ENCODE measurements around the gene TEAD4.

Gene TEAD4

DNA sequence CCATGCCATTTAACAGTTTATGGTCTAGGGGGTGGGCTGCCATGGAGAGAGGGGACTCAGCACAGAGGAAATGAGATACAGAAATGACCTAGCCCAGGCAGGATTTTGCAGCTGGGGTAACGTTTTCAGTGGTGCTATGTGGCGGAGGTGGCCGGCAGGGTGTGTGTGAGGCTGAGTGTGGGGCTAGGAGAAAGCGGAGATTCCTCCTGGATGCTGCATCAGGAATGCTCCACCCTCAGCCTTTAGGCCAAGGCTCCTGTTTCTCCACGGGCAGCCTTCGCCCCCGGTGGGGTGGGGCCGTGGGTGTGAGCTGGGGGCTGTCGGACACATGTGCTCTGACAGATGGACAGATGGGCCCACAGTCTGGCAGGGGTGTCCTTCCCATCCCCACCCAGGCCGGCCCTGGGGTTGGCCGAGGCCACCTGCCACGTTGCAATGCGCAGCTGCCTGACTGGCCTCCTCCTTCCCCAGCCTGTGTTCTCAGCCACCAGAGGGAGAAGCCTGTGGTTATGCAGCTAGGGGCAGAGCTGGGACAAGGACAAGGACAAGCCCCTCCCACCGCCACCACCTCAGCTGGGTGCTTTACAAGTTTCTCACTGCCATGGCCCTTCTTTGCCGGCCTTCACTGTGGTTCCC is 44.3 kb downstream of the TEAD4 start:
- DNase-seq: peak; percentile 18

DNA sequence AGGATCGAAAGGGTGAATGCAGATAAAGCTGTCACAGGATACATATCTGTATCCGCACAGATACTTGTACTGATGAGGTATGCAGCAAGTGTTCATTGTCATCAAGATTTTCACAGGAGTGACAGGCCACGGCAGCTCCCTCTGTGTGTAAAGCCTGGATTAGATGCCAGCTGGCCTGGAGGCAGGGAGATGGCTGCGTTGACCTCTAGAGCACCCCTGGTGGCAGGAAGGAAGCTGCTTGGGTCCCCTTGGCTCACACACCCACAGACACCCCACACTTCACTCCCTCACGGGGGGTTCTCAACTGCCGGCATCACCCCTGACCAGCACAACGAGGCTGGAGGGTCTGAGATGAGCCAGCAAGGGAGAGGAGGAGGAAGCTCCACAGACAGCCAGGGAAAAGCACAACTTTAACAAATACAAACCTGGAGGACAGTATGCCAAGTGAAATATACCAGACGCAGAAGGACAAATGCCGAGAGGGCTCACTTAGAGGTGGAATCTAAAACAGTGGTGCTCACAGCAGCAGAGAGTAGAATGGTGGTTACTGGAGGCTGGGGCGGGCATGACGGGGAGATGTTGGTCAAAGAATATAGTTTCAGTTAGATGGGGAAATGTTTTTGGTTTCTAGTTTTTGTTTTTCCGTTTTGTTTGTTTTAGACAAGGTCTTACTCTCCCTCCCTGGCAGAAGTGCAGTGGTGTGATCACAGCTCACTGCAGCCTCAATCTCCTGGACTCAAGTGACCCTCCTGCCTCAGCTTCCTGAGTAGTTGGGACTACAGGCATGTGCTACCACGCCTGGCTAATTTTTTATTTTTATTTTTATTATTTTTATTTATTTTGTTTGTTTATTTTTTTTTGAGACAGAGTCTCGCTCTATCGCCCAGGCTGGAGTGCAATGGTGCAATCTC is 45.7 kb downstream of the TEAD4 start:
- DNase-seq: no peak

DNA sequence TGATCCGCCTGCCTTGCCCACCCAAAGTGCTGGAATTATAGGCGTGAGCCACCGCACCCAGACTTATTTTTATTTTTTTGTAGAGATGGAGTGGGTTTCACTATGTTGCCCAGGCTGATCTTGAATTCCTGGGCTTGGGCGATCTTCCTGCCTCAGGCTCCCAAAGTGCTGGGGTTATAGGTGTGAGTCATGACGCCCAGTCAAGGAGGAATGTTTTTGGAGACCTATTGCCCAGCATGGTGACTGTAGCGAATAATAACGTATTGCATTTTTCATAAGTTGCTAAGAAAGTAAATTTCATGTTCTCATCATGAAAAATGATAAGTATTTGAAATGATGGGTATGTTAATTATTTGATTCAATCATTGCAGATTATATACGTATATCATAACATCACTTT is 46.5 kb downstream of the TEAD4 start:
- no peak for DNase-seq

DNA sequence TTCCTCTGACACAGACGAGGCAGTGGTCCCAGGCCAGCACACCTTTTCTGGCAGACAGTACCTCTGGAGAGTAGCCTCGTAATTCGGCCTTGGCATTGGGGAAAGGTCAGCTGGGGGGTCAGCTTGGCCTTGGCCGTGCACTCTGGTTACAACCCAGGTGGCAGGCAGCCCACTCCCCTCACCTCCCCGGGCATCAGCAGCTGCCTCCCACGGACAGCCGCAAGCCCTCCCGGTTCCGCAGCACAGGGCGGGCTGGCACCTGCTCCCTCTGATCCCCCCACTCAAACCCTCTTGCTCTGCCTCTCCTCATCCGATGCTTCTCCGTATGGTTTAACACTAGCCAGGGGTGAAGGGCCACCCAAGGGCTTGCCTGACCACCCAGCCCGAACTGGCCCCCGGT is 50.6 kb downstream of the TEAD4 start:
- DNase-seq: no peak

DNA sequence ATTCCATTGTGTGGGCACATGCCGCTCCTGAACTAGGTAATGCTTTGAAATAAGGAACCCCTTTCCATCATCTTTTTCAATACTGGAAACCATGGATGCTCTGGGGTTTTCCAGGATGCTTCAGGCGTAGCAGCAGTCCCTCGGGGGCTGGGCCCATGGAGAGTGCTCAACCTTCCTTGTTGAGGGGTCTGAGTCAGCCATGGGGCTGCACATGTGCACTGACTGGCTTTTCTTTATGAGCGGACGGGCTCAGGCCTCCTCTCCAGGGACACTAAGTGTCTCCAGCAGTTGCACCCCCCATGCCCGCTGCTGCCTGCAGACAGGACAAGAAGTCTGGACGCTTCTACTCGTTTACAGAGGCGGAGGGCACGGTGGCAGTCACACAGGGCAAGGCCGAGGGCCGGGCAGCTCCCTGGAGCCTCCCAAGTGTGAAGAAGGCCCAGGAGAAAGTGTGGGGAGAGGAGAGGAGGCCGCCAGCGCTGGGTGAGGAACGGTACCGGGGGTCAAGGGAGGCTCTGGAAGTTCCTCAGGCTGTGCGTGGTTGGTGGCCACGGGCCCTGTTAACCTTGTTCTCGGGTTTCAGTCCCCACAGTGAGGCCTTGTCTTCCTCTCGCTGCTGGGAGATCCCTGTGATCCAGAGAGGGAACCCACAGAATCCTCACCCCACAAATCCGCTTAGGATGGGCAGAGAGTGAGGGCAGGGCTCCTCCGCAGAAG is 51.2 kb downstream of the TEAD4 start:
- no peak for DNase-seq

DNA sequence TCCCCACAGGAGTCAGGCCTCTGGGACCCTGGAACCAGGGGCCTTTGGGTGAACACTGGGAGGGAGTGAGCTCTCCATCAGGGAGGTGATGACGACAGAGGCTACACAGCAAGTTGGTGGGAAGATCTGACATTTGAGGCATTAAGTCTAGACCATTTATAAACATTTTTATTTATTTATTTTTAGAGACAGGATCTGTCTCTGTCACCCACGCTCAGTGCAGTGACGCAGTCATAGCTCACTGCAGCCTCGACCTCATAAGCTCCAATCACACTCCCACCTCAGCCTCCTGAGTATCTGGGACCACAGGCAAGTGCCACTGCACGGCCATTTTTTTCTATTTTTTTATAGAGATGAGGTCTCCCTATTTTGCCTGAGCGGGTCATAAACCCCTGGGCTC is 53.6 kb downstream of the TEAD4 start:
- DNase-seq: no peak

DNA sequence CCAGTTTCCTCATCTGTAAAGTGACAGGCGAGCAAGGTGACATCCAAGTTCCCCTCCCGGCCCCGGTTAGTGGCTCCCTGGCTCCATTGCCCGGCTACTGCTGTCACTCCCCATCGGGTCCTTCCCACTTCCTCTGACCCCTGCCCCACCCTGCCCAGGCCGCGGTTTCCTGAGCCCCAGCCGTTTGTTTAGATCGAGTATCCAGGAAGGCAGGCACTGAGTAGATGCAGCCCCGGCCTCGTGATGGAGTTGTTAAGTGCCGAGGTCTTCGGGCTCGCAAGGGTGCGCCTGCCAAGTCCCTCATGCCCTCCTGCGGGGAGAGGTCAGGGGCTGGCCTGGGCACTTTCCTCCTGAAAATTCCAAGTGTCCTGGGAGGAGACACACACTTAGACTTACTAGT is 55.4 kb downstream of the TEAD4 start:
- DNase-seq: no peak

DNA sequence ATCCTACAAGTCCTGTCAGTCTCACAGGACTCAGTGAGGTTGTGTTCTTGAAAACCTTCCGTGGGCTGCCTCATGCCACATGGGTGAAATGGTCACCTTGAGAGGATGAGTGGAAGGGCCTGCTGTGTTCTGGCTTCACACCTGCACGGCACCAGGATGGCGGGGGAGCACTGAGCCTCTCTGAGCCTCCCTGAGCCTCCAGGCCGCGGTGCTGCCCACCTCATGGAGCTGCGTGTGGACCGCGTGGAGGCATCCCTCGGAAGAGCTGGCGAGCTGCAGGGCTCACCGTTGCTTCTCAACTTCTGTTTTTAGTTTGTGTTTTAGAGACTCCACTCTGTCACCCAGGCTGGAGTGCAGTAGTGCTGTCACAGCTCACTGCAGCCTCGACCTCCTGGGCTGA is 56.2 kb downstream of the TEAD4 start:
- DNase-seq: no peak

DNA sequence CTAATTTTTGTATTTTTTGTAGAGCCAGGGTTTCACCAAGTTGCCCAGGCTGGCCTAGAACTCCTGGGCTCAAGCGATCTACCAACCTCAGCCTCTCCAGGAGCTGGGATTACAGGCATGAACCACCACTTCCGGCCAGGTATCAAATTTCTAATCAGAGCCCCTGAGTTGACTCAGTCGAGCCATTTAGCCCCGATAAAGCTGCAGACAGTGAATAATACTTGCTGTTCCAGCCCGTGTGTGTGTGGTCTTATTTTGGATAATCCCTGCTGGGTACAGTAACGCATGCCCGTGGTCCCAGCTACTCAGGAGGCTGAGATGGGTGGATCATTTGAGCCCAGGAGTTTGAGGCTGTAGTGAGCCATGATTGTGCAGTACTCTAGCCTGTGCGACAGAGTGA is 57.0 kb downstream of the TEAD4 start:
- no peak for DNase-seq

DNA sequence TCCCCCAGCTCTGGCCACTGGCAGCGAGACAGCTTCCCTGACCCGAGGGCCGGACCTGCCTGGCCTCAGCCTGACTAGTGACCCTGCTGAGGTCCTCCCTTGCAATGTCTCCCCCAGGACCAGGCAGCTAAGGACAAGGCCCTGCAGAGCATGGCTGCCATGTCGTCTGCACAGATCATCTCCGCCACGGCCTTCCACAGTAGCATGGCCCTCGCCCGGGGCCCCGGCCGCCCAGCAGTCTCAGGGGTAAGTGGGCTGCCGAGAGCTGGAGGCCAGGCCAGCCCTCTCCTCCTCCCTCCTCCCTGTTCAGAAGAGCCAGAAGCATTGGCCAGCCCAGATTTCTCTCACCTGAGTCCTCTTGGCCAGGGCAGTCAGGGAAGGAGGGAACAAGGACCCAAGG is 58.1 kb downstream of the TEAD4 start:
- DNase-seq: no peak

DNA sequence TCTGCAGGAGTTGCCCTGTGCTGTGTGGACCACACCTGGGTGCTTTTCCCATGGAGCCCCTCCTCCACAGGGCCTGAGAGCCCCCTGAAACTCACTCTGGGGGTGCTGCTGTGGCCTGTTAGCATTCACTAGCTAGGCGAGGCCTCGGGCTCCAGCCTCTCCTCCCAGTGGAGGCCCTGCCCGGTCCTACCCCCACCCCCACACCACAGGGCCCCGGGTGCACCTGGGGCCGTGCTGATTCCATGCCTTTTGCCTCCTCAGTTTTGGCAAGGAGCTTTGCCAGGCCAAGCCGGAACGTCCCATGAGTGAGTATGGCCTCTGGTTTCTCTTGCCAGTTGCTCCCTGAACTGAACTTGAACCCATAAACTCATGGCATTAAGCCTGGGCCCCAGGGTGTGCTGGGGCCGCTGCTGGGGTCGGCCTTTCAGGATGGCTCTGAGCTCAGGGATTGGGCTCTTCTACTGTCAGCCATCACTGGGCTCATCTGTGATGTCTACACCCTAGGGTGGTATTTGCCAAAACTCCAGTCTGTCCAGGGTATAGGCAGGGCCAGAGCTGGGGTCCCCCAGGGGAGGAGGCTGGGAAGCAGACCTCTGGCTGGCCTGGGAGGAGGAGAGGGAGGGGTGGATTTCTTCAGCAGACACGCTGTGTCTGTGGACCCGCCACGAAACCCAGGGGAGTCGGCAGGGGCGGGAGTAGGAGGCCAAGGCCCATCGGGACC is 59.2 kb downstream of the TEAD4 start:
- no peak for DNase-seq

DNA sequence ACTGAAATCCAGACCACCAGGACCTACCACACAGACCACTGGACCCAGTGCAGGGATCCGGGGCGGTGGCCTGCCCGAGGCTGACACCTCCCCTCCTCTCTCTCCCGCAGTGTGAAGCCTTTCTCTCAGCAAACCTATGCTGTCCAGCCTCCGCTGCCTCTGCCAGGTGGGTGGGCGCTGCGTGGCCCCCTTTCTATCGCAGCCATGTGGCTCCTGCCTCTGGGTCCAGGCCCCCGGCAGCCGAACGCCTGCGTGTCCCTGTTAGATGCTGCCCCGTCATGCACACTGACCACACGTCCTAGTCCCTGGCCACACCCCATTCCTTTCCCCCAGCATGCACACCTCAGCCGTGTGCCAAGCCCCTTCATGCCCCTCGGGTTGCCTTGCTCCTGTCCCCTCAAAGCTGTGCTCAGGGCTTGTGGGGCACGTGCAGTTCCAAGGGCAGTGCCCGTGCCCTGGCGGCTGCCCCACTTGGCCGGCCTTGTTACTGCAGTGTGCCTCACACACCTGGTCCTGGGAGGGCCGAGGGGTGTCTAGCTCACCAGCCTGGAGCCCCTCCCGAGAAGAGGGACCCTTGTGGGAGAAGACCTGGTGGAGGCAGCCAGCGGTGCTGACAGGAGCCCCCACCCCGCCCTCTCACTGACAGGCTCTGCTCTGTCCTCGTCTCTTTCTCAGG is 59.9 kb downstream of the TEAD4 start:
- DNase-seq: no peak

DNA sequence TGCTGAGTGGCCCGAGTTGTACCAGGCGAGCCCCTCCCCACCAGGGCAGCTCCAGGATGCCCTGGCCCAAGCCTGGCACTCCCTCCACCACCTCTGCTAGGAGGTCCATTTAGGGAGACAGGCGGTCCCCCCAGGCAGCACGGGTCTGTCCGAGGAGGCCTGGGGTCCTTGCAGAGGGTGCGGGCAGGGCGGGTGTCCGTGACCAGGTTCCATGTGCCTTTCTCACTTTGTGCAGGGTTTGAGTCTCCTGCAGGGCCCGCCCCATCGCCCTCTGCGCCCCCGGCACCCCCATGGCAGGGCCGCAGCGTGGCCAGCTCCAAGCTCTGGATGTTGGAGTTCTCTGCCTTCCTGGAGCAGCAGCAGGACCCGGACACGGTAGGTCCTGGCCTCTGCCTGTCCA is 61.2 kb downstream of the TEAD4 start:
- DNase-seq: no peak

DNA sequence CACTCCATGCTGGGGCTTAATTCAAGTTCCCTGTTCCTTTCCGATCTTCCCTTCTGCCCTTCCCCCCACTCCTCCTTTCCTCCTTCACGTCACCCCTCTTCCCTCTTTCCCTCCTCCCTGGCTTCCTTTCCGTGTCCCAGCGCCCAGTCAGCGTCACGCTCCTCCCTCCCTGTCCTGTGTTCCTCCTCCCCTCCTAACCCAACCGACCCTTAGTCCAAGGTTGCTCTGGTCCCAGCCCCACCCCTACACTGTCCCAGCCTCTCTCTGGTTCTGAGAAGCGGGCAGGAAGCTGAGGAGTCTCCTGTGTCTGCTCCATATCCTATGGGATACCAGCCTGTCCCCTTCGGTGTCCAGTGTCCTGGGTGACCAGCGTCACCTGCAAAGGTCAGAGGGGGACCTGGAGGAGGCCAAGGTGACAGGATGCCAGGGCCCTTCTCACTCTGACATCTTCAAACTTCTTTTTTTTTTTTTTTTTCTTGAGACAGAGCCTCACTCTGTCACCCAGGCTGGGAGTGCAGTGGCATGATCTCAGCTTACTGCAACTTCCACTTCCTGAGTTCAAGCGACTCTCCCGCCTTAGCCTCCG is 61.7 kb downstream of the TEAD4 start:
- no peak for DNase-seq

DNA sequence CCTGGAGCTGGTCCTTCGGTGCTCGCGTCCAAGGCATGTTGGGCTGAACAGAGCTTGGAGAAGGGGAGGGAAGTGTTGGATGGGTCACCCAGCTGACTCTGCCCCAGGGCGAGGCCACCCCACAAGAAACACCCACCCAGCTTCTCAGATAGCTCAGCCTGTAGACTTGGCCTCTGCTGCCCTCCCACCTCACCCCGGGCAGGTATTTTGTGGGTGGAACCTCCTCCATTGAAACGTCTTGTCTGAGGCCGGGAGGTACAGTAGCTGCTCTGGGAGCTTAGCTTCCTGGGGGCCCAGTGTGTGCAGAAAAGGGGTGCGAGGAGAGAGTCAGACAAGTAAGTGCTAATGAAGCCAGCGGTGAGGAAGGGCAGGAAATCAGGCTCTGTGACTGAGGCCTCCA is 63.2 kb downstream of the TEAD4 start:
- DNase-seq: no peak

DNA sequence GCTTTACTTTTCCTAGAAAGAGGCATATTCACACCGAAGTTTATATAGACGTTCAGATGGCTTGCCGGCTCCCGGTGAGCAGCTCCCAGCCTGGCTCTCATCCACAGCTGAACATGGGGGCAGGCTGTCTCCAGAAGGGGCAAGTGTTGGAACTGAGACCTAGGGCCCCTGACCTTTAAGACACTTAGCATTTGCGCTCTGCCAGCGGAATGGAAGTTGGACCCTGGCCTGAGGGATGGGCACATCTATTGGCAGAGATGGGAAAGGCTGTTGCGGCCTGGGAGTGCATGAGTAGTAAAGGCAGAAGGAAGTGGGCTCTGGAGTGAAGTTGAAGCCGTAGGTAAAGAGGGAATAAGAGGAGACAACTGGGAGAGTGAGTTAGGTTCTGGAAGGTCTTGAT is 63.8 kb downstream of the TEAD4 start:
- DNase-seq: no peak

DNA sequence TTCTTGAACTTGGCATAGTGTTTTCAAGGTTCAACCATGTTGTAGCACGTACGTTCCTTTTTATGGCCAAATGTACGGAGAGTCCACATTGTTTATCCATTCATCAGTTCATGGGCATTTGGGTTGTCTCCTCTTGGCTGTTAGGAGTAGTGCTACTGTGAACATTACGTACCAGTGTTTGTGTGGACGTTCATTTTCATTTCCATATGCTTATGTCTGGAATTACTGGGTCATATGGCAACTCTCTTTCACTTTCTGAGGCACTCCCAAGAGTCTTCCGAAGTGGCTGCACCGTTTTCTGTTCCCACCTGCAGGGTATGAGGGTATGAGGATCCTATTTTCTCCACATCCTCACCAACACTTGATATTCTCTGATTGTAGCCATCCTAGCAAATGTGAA is 68.9 kb downstream of the TEAD4 start:
- DNase-seq: no peak

DNA sequence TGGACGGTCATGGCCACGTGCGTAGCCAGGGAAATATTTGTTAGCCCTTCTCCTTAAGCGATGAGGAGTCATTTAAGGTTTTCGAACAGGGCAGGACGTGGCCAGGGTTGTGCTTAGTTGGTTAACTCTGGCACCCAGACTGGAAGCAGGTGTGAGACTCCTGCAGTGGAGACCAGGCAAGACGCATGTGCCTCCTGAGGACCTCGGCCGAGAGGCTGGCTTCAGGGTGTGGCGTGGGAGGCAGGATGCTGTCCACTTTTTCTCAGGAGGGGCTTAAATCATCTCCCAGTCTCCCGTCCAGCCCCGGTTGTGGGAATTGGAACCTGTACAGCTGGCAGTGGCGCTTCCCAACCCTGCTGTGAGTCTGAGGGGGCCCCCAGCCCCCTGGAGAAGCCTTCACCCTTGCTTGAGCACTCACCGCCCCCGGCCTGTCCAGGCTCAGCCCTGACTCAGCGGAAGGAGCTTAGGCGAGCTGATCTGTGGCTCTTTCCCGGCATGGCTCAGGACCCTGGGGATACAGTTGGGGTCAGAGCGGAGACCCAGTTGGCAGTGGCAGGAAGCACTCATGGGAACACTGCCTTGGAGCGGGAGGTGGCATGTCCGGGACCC is 71.7 kb downstream of the TEAD4 start:
- no peak for DNase-seq

DNA sequence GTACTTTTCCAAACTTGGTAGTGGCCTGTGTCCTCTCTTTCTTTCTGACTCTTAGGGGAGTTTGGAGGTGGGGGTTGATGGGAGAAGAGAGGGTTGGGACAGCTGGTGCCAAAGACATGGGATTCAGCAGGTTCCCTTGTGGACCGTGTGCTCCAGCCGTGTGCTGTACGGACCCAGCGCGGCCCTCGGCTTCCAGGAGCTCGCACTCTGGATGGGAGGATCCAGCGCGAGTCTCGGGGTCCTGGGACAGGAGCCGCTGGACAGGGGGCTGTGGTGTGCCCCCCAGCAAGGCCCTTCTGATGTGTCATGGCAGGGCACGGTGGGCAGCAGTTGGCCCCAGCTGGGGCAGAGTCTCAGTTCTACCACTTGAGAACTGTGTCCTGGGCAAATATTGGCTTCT is 73.0 kb downstream of the TEAD4 start:
- DNase-seq: no peak

DNA sequence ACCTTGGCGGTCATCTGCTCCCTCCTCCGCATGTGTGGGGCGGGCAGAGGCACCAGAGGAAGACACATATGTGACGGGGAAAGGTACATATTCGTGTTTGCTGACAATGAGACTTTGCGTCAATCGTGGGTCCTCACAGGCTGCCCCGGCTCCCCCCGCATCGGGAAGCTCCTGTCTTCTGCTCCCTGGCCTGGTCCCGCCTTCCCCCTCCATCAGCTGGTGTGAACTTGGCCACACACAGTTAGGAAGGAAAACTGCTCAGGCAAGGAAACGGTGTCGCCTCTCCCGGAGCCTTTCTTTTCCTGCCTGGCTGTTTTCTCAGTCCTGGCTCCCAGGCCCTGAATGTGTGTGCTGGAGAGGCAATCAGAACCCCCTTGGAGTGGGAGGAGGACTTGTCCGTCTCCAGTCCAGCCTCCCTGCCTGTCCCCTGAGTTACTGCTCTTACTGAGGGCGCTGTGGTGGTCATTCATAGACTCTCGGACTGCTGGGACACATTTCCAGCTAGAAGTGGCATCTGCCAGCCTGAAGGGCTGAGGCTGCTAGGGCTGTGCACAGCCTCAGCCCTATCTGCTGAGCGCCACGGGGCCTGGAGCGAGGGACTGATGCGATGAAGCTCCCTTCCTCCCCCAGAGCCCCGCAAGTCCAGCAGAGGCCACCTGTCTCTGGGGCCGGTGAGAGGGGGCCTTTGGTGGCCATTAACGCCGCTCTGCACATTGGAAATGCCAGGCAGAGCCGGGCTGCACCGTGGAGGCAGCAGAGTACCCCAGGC is 73.8 kb downstream of the TEAD4 start:
- DNase-seq: no peak

DNA sequence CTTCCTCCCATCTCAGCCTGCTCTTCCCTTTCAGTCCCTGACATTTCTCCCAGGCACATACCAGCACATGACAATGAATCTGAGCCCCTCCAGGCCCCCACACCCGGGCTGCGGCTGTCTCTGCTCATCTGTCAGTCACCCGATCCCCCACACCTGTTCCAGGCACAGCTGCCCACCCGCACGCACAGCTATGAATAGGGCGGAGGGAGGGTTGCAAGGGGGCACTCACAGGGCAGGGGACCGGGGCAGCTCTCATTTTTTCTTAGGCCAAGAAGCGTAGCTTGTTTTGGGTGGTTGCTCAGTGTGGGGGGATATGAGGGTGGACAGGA is 74.3 kb downstream of the TEAD4 start:
- no peak for DNase-seq

All from DMS 273 treated with DMSO at 0.1 percent for 48 hours (cell line).